A673 (cell line): ENCODE measurements around the gene SLC9A2. TPM values are rescaled to one million over a fixed set of nuclear protein-coding genes. Genes with fewer than 3 reads are reported as not detected.

Experiments
- BruUV-seq: library from RNA; stranded (reverse); fragments of 400-500 nt; replicated peaks from 2 replicates; lab custom pipeline; 2021; lab: Mats Ljungman, UMichigan
- CTCF ChIA-PET: fragments of 300-600 bp; sonication (Branson Sonifier 250); formaldehyde crosslinking; loops from one replicate; lab custom pipeline; 2022; ENCODE audit warnings: antibody characterized with exemption; lab: Charles Lee
- POLR2A ChIA-PET: fragments of 300-600 bp; sonication (Branson Sonifier 250); formaldehyde crosslinking; loops from one replicate; lab custom pipeline; 2022; ENCODE audit warnings: antibody characterized with exemption; ENCODE audit not compliant: low non-redundant PET; lab: Charles Lee
- DNase-seq: peaks from one replicate; pipeline ENCODE4 v3.0.0-alpha.2; 2015; ENCODE audit warnings: low spot score
- H3K27ac ChIP-seq: fragments of 200-600 bp; sonication (generic); 2 replicates; pipeline ENCODE4 v1.5.1; 2016; ENCODE audit warnings: mixed run types, low read depth, mild to moderate bottlenecking, mixed read lengths, antibody characterized with exemption, low read length; ENCODE audit not compliant: poor library complexity, severe bottlenecking
- H3K27me3 ChIP-seq: fragments of 200-600 bp; sonication (generic); replicated peaks from 2 replicates; pipeline ENCODE4 v1.6.1; 2017; ENCODE audit warnings: mixed run types, low read depth, mild to moderate bottlenecking, mixed read lengths, antibody characterized with exemption, low read length; ENCODE audit not compliant: insufficient read depth, poor library complexity
- H3K36me3 ChIP-seq: fragments of 200-600 bp; sonication (generic); 2 replicates; pipeline ENCODE4 v1.6.1; 2016; ENCODE audit warnings: mixed run types, mild to moderate bottlenecking, mixed read lengths, antibody characterized with exemption, low read length; ENCODE audit not compliant: insufficient read depth, poor library complexity, severe bottlenecking
- H3K4me1 ChIP-seq: fragments of 200-600 bp; sonication (generic); 2 replicates; pipeline ENCODE4 v1.6.1; 2017; ENCODE audit warnings: mixed run types, mild to moderate bottlenecking, mixed read lengths, antibody characterized with exemption, low read length; ENCODE audit not compliant: insufficient read depth, poor library complexity, severe bottlenecking
- H3K4me3 ChIP-seq: fragments of 200-600 bp; sonication (generic); 2 replicates; pipeline ENCODE4 v1.5.1; 2016; ENCODE audit warnings: low read depth, mixed run types, mild to moderate bottlenecking, mixed read lengths, low read length; ENCODE audit not compliant: poor library complexity, severe bottlenecking
- H3K9me3 ChIP-seq: fragments of 200-600 bp; sonication (generic); 2 replicates; pipeline ENCODE4 v1.6.1; 2016; ENCODE audit warnings: mixed run types, low read depth, mild to moderate bottlenecking, mixed read lengths, antibody characterized with exemption, low read length; ENCODE audit not compliant: poor library complexity, severe bottlenecking
- EZH2 ChIP-seq: fragments of 200-600 bp; sonication (generic); IDR thresholded peaks from 2 replicates; pipeline ENCODE4 v1.6.1; 2017; ENCODE audit warnings: borderline replicate concordance, low read depth, mild to moderate bottlenecking, mixed read lengths, antibody characterized with exemption, low read length; ENCODE audit not compliant: poor library complexity, severe bottlenecking
- intact Hi-C: fragments of 100-400 bp; cut with micrococcal nuclease; formaldehyde crosslinking; loops from one replicate; pipeline ENCODE4 v1.10.0; 2022; ENCODE audit not compliant: unreplicated experiment
- total RNA-seq: library from RNA; stranded (reverse); gene quantifications from 2 replicates; pipeline ENCODE4 v1.2.3, GENCODE V29; 2021
- TF ChIP-seq, protein P1 (sequence below): fragments of 300-800, 200-600 bp; sonication (generic); conservative IDR thresholded peaks from 2 replicates; pipeline ENCODE4 v1.5.1; 2017; ENCODE audit warnings: low read depth, mild to moderate bottlenecking, antibody characterized with exemption, low read length, moderate library complexity, mixed read lengths

SLC9A2 gene
- total RNA-seq, 1 experiment from 2014 or later: not detected

DNA sequence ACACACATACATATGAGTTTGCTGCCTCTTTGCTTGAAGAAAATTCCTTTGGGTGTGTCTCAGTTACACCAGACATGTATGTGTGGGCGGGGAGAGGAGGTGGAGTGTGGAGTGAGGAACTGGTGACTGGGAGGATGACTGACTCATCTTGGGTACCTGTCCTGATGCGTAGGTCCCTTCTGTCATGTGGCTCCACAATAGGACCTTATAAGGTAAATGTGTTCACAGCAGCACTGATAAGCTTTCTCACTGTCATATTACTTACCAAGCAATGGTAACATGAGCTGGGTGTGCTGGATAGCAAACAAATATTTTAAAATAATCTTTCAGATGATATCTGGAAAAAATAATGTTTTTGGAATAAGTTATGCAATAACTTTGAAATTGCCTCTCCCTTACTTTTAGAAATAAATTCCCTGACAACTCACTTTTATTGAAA, 45.1 kb downstream of the SLC9A2 start:
- H3K27me3 ChIP-seq: no peaks in the 10 kb centered on the region
- H3K36me3 ChIP-seq: no peaks in the 10 kb centered on the region
- BruUV-seq: no TSS peak
- TF ChIP-seq EZH2: no peak
- TF ChIP-seq, protein P1, sequence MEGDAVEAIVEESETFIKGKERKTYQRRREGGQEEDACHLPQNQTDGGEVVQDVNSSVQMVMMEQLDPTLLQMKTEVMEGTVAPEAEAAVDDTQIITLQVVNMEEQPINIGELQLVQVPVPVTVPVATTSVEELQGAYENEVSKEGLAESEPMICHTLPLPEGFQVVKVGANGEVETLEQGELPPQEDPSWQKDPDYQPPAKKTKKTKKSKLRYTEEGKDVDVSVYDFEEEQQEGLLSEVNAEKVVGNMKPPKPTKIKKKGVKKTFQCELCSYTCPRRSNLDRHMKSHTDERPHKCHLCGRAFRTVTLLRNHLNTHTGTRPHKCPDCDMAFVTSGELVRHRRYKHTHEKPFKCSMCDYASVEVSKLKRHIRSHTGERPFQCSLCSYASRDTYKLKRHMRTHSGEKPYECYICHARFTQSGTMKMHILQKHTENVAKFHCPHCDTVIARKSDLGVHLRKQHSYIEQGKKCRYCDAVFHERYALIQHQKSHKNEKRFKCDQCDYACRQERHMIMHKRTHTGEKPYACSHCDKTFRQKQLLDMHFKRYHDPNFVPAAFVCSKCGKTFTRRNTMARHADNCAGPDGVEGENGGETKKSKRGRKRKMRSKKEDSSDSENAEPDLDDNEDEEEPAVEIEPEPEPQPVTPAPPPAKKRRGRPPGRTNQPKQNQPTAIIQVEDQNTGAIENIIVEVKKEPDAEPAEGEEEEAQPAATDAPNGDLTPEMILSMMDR: no peak
- intact Hi-C loops: no loop called here
- H3K27ac ChIP-seq: no peak overlapping the region
- ChIA-PET CTCF (no interaction called here), POLR2A (no interaction called here)
- H3K9me3 ChIP-seq: no peaks in the 10 kb centered on the region
- no peak for DNase-seq
- H3K4me3 ChIP-seq: no peak overlapping the region
- H3K4me1 ChIP-seq: no peaks in the 10 kb centered on the region

DNA sequence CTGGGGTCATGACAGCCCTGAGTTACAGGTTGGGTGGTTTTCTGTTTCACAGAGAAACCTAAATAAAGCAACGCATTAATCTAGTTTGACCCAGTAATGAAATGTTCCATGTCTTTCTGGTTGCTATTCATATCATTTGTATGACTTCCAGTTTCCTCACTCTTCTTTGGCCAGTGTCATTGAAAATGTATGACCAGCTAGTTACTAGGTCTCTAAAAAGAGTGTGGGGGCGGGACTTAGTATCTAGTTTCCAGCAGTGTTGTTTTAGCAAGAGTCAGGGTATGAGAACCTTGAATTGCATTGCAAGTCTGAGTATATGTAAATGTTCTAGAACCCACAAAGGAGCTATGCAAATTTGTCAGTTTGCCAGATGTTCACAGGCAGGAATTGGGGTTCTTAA, 47.7 kb downstream of the SLC9A2 start:
- H3K27me3 ChIP-seq: no peaks in the 10 kb centered on the region
- H3K4me1 ChIP-seq: no peaks in the 10 kb centered on the region
- no peaks in the 10 kb centered on the region for H3K9me3 ChIP-seq
- no peaks in the 10 kb centered on the region for H3K36me3 ChIP-seq
- intact Hi-C loops: no loop called here
- no peak overlapping the region for H3K4me3 ChIP-seq
- DNase-seq: no peak
- TF ChIP-seq EZH2: no peak
- TF ChIP-seq, protein P1: no peak
- no TSS peak for BruUV-seq
- no peak overlapping the region for H3K27ac ChIP-seq
- POLR2A ChIA-PET: no interaction called here
- CTCF ChIA-PET: no interaction called here

DNA sequence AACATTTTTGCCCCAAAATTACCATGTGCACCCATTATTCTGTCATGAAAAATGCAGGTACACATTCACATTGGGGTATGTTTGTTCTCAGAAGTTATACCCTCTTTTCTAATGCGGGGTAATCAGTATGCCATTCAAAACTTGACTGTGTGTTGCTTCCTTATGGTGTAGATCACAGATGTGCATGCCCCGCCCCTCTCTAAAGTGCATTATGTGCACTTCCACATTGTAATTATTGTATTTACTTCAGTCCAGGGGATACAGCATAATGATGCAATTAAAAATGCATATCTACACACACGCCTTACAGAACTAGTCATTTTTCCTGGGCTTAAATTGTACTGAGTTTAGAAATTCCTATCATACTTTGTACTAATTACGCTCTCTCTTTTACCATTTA, 48.8 kb downstream of the SLC9A2 start:
- Histone ChIP-seq H3K36me3 (no peaks in the 10 kb centered on the region), H3K27ac (no peak overlapping the region), H3K27me3 (no peaks in the 10 kb centered on the region), H3K4me1 (no peaks in the 10 kb centered on the region), H3K4me3 (no peak overlapping the region), H3K9me3 (no peaks in the 10 kb centered on the region)
- ChIA-PET POLR2A (no interaction called here), CTCF (no interaction called here)
- DNase-seq: no peak
- BruUV-seq: no TSS peak
- intact Hi-C loops: no loop called here
- TF ChIP-seq EZH2: no peak
- TF ChIP-seq, protein P1: no peak
